Fibroblast of pulmonary artery (primary cell): ENCODE measurements around the gene LYPLA2.

ENCODE experiments used
- DNase-seq: peaks from one replicate; pipeline ENCODE4 v3.0.0-alpha.2; 2010; ENCODE audit warnings: low read depth
- H3K4me3 ChIP-seq: replicated peaks from 2 replicates; pipeline ENCODE4 v1.5.1; 2011; ENCODE audit warnings: low read depth, mild to moderate bottlenecking, control low read depth, low read length, moderate library complexity
- CTCF ChIP-seq: IDR thresholded peaks from 2 replicates; pipeline ENCODE4 v1.5.1; 2011; ENCODE audit warnings: mild to moderate bottlenecking, control low read depth, low read length, inconsistent platforms; ENCODE audit errors: missing control alignments

LYPLA2 gene

DNA sequence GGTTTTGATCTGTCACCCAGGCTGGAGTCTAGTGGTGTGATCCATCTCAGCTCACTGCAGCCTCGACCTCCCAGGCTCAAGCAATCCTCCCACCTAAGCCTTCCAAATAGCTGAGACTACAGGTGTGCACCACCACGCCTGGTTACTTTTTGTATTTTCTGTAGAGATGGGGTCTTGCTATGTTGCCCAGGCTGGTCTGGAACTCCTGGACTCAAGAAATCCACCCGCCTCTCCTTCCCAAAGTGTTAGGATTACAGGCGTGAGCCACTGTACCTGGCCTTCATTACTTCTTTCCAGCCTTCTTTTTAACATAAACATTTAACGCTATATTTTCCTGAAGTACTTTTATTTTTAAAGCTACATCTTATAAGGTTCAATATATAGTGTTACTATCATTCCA, 52.7 kb downstream of the LYPLA2 start:
- DNase-seq: no peak
- TF ChIP-seq CTCF: no peak
- no peak overlapping the region for H3K4me3 ChIP-seq
